Astrocyte (in vitro differentiated cells and primary cell): ENCODE results near the gene ZNF117.

Source experiments
- CTCF ChIP-seq: IDR thresholded peaks from 2 replicates; pipeline ENCODE4 v1.5.1; 2011; ENCODE audit warnings: low read depth, mild to moderate bottlenecking, inconsistent platforms, low read length, moderate library complexity; ENCODE audit not compliant: insufficient read depth
- EZH2 ChIP-seq: IDR thresholded peaks from 2 replicates; pipeline ENCODE4 v1.6.1; 2012; ENCODE audit warnings: mild to moderate bottlenecking, low read length, inconsistent platforms; ENCODE audit not compliant: insufficient read depth

GRCh38 chr7:64946772-64947171 is 44.1 kb downstream of the ZNF117 start:
- TF ChIP-seq EZH2 (no peak), CTCF (no peak)
